ENCODE measurements around the gene CHST3. TPM values are rescaled to one million over a fixed set of nuclear protein-coding genes. Genes with fewer than 3 reads are reported as not detected.

Gene CHST3
- polyA plus RNA-seq, 1 donor (not counting 4 experiments of a cell fraction or from before 2014, with no cell fraction given): 12.0 TPM

DNA sequence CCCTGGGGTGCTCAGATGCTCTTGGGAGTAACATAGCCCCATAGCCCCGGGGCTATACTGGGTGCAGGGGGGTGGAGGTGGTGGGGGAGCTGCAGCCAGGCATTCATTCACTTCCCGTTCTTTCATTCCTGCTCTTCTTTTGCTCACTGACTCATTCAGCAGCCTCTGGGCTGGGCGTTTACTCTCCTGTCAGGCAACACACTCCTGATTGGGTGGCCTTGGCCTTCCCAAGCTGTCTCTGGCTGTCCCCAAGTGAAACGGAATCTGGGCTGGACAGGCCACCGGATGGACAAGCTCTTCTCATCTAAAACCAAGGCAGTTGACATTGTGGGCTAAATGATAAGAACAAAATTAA lies 34.6 kb downstream of the CHST3 start:
- peak overlapping the region in 2 of 3 experiments; percentile 36 to 43 for H3K4me3 ChIP-seq (ENCODE audit: control insufficient read depth in 2 of 3, extremely low read depth in 1 of 3, insufficient read depth in 2 of 3, low read depth in 1 of 3, low read length in 3 of 3)
- peaks cover 57% of the 10 kb centered on the region for H3K79me2 ChIP-seq (ENCODE audit: control insufficient read depth, insufficient read depth, low read length)
- H2AFZ ChIP-seq (ENCODE audit: control insufficient read depth, low read length): no peak overlapping the region
- peak overlapping the region; percentile 85 for H3K27ac ChIP-seq (ENCODE audit: control insufficient read depth, insufficient read depth, low read length)
- H3K4me2 ChIP-seq (ENCODE audit: control insufficient read depth, extremely low read depth, insufficient read depth, low read depth, low read length): peak overlapping the region; percentile 88
- H3K36me3 ChIP-seq (ENCODE audit: control insufficient read depth in 2 of 2, extremely low read depth in 1 of 2, insufficient read depth in 2 of 2, low read length in 2 of 2): peaks cover 3 to 4% of the 10 kb centered on the region in 2 experiments
- TF ChIP-seq CTCF (optimal IDR thresholded peaks at IDR 0.05 in 1 of 3, IDR thresholded peaks at IDR 0.05 in 1 of 3, conservative IDR thresholded peaks at IDR 0.05 in 1 of 3; ENCODE audit: extremely low read depth in 1 of 3, insufficient read depth in 2 of 3, low read length in 3 of 3) (no peak), EZH2 (IDR thresholded peaks at IDR 0.05; ENCODE audit: low read length) (no peak)
- no peaks in the 10 kb centered on the region for H3K27me3 ChIP-seq (ENCODE audit: control insufficient read depth, extremely low read depth, insufficient read depth, low read length)
- H3K9ac ChIP-seq (ENCODE audit: control insufficient read depth, extremely low read depth, insufficient read depth, low read length): peak overlapping the region; percentile 70
- H4K20me1 ChIP-seq (ENCODE audit: control insufficient read depth, extremely low read depth, insufficient read depth, low read length): no peaks in the 10 kb centered on the region
- dilution Hi-C loops (cut with MboI; ENCODE audit: extremely low pct_ligation_motif_present, low sequenced_read_pairs): no loop called here
- peak; percentile 87 for DNase-seq (ENCODE audit: low read depth, low spot score)
- FAIRE-seq: peak; percentile 96
- H3K9me1 ChIP-seq (ENCODE audit: control insufficient read depth, extremely low read depth, insufficient read depth, low read length): no peaks in the 10 kb centered on the region
- H3K4me1 ChIP-seq (ENCODE audit: control insufficient read depth, extremely low read depth, insufficient read depth, low read length): peaks cover 44% of the 10 kb centered on the region
- no peaks in the 10 kb centered on the region for H3K9me3 ChIP-seq (ENCODE audit: control insufficient read depth, low read depth, low read length)

DNA sequence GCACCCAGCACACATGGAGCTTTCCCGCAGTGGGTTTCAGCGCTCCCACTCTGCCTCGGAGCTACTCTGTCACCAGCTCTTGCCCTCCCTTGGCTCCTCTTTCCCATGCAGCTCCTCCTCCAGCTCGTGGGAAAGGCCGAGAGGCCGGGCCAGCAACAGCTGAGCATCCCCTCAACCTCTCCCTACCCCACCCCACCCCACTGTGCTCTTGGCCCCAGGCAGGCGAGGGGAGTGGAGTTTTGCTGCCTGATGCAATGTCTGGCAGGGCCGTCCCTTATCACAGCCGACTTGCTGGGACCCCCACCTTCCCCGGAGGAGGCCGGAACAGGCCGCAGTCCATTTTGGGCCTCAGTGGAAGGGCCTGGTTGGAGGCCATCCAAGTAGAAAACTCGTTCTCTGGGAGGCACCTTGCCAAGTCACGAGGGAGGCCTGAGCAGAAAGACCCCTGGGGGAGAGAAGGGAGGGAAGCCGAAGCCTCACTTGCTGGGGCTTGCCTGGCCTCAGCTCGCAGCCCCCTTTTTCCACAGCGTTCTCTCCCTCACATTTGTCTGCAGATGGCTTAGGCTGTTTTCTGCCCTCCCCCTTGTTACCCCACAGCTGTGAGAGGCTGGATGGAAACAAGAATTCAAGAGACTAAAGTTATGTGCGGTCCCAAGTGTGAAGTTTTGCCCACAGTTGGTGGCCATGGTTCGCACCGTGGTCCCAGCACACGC lies 35.3 kb downstream of the CHST3 start:
- Histone ChIP-seq H3K4me1 (ENCODE audit: control insufficient read depth, extremely low read depth, insufficient read depth, low read length) (peaks cover 44% of the 10 kb centered on the region), H3K4me3 (ENCODE audit: control insufficient read depth in 2 of 3, extremely low read depth in 1 of 3, insufficient read depth in 2 of 3, low read depth in 1 of 3, low read length in 3 of 3) (peak overlapping the region in 1 of 3 experiments; percentile 34), H3K9me3 (ENCODE audit: control insufficient read depth, low read depth, low read length) (no peaks in the 10 kb centered on the region), H3K27me3 (ENCODE audit: control insufficient read depth, extremely low read depth, insufficient read depth, low read length) (no peaks in the 10 kb centered on the region), H3K4me2 (ENCODE audit: control insufficient read depth, extremely low read depth, insufficient read depth, low read depth, low read length) (peak overlapping the region; percentile 88), H3K36me3 (ENCODE audit: control insufficient read depth in 2 of 2, extremely low read depth in 1 of 2, insufficient read depth in 2 of 2, low read length in 2 of 2) (peaks cover 3 to 4% of the 10 kb centered on the region in 2 experiments), H4K20me1 (ENCODE audit: control insufficient read depth, extremely low read depth, insufficient read depth, low read length) (no peaks in the 10 kb centered on the region), H3K9ac (ENCODE audit: control insufficient read depth, extremely low read depth, insufficient read depth, low read length) (peak overlapping the region; percentile 63), H3K9me1 (ENCODE audit: control insufficient read depth, extremely low read depth, insufficient read depth, low read length) (no peaks in the 10 kb centered on the region), H3K27ac (ENCODE audit: control insufficient read depth, insufficient read depth, low read length) (peak overlapping the region; percentile 85), H2AFZ (ENCODE audit: control insufficient read depth, low read length) (no peak overlapping the region), H3K79me2 (ENCODE audit: control insufficient read depth, insufficient read depth, low read length) (peaks cover 55% of the 10 kb centered on the region)
- DNase-seq (ENCODE audit: low read depth, low spot score) (no peak), FAIRE-seq (no peak)
- dilution Hi-C loops (cut with MboI; ENCODE audit: extremely low pct_ligation_motif_present, low sequenced_read_pairs): no loop called here
- no peak for TF ChIP-seq EZH2 (IDR thresholded peaks at IDR 0.05; ENCODE audit: low read length)
- TF ChIP-seq CTCF (optimal IDR thresholded peaks at IDR 0.05 in 1 of 3, IDR thresholded peaks at IDR 0.05 in 1 of 3, conservative IDR thresholded peaks at IDR 0.05 in 1 of 3; ENCODE audit: extremely low read depth in 1 of 3, insufficient read depth in 2 of 3, low read length in 3 of 3): no peak

Data from keratinocyte (primary cell).